K562 (cell line): ENCODE measurements around the gene PHETA2. TPM values are rescaled to one million over a fixed set of nuclear protein-coding genes. Genes with fewer than 3 reads are reported as not detected.

ENCODE experiments used
- ATF2 ChIP-seq: sonication (generic); formaldehyde crosslinking; IDR thresholded peaks from 2 replicates; pipeline ENCODE4 v1.8.1; 2022; ENCODE audit warnings: missing genetic modification reagents
- CBX1 ChIP-seq: sonication (generic); IDR thresholded peaks from 2 replicates; pipeline ENCODE4 v1.6.1; 2016; ENCODE audit warnings: antibody characterized with exemption, low read depth, mild to moderate bottlenecking
- MBD1 ChIP-seq: fragments of 250-450 bp; sonication (Bioruptor Pico); IDR thresholded peaks from 2 replicates; pipeline ENCODE4 v1.8.0; 2022; ENCODE audit warnings: inconsistent platforms
- MECOM ChIP-seq: fragments of 250-450 bp; sonication (Bioruptor Pico); IDR thresholded peaks from 2 replicates; pipeline ENCODE4 v1.8.0; 2022; ENCODE audit warnings: inconsistent platforms
- NFE2 ChIP-seq: IDR thresholded peaks from 2 replicates; pipeline ENCODE4 v1.6.1; 2014; ENCODE audit warnings: antibody characterized with exemption, low read depth
- POLR2A ChIP-seq: fragments of 450-650 bp; conservative IDR thresholded peaks from 2 replicates; pipeline ENCODE4 v1.6.1; 2016
- RBM22 ChIP-seq: fragments of 200-400 bp; formaldehyde crosslinking; IDR thresholded peaks from 2 replicates; pipeline ENCODE4 v1.6.1; 2018; ENCODE audit warnings: low read length, low read depth; ENCODE audit not compliant: poor library complexity, severe bottlenecking
- U2AF2 ChIP-seq: fragments of 200-400 bp; formaldehyde crosslinking; optimal IDR thresholded peaks from 2 replicates; pipeline ENCODE3; 2017; ENCODE audit warnings: low read depth, mild to moderate bottlenecking, low read length
- ZNF184 ChIP-seq: sonication (generic); formaldehyde crosslinking; IDR thresholded peaks from 2 replicates; pipeline ENCODE4 v1.5.0; 2020; ENCODE audit warnings: missing genetic modification reagents
- ZNF780A ChIP-seq: fragments of 250-450 bp; sonication (Bioruptor Pico); IDR thresholded peaks from 2 replicates; pipeline ENCODE4 v1.5.0; 2021; ENCODE audit warnings: mild to moderate bottlenecking
- ZZZ3 ChIP-seq: fragments of 450-650 bp; IDR thresholded peaks from 2 replicates; pipeline ENCODE4 v1.6.1; 2016; ENCODE audit warnings: antibody characterized with exemption, mild to moderate bottlenecking, moderate library complexity
- polyA plus RNA-seq, 8 experiments: library from polyadenylated mRNA; depleted of rRNA in 4 of 8; stranded (reverse) in 5 of 8; unstranded in 3 of 8; fragments of >200 nt; fragmentation: Nextera tagmentation in 2 of 8; fragmentation: Illumina TruSeq in 1 of 8; extraction: Ambion mirVana in 2 of 8; extraction: Trizol in 1 of 8; gene quantifications; 2 replicates each; pipeline versions ENCODE4 v1.2.1 to v1.2.3, GENCODE V29; 2011 to 2014; ENCODE audit warnings: inconsistent platforms in 1 of 8, missing spikeins in 1 of 8
- total RNA-seq, 7 experiments: library from RNA; depleted of rRNA in 6 of 7; stranded (reverse); fragments of >200 nt in 6 of 7; fragmentation: Illumina TruSeq in 2 of 7; extraction: Trizol in 2 of 7; gene quantifications; 2 replicates each; pipeline versions ENCODE4 v1.2.1 to v1.2.3, GENCODE V29; 2011 to 2021; ENCODE audit warnings: low replicate concordance in 1 of 7
- TF ChIP-seq, protein P1 (sequence below): fragments of 450-650 bp; IDR thresholded peaks from 2 replicates; pipeline ENCODE4 v1.6.1; 2018; ENCODE audit not compliant: partially characterized antibody
- TF ChIP-seq, protein P2 (sequence below): sonication (generic); formaldehyde crosslinking; IDR thresholded peaks from 2 replicates; pipeline ENCODE4 v1.8.0; 2022; ENCODE audit warnings: missing genetic modification reagents, mild to moderate bottlenecking, borderline replicate concordance
- TF ChIP-seq, protein P3 (sequence below): fragments of 450-650 bp; formaldehyde crosslinking; IDR thresholded peaks from 2 replicates; pipeline ENCODE4 v1.4.0; 2020; ENCODE audit warnings: mild to moderate bottlenecking
- TF ChIP-seq, protein P4 (sequence below): fragments of 450-650 bp; formaldehyde crosslinking; IDR thresholded peaks from 2 replicates; pipeline ENCODE4 v1.4.0; 2020; ENCODE audit warnings: mild to moderate bottlenecking, mixed read lengths

The PHETA2 gene
- total and polyA plus RNA-seq, 9 of the 15 experiments (the other 6 are each of a cell fraction or from before 2014, with no cell fraction given), result 0.07 to 0.22 (median 0.08) TPM; not detected in 5

GRCh38 chr22:42090596-42091454 is 16.8 kb downstream of the PHETA2 start, which contains the start of gene NDUFA6 (continued):
- no peak for TF ChIP-seq MBD1 (CRISPR knock-in tag)
- TF ChIP-seq, protein P1, sequence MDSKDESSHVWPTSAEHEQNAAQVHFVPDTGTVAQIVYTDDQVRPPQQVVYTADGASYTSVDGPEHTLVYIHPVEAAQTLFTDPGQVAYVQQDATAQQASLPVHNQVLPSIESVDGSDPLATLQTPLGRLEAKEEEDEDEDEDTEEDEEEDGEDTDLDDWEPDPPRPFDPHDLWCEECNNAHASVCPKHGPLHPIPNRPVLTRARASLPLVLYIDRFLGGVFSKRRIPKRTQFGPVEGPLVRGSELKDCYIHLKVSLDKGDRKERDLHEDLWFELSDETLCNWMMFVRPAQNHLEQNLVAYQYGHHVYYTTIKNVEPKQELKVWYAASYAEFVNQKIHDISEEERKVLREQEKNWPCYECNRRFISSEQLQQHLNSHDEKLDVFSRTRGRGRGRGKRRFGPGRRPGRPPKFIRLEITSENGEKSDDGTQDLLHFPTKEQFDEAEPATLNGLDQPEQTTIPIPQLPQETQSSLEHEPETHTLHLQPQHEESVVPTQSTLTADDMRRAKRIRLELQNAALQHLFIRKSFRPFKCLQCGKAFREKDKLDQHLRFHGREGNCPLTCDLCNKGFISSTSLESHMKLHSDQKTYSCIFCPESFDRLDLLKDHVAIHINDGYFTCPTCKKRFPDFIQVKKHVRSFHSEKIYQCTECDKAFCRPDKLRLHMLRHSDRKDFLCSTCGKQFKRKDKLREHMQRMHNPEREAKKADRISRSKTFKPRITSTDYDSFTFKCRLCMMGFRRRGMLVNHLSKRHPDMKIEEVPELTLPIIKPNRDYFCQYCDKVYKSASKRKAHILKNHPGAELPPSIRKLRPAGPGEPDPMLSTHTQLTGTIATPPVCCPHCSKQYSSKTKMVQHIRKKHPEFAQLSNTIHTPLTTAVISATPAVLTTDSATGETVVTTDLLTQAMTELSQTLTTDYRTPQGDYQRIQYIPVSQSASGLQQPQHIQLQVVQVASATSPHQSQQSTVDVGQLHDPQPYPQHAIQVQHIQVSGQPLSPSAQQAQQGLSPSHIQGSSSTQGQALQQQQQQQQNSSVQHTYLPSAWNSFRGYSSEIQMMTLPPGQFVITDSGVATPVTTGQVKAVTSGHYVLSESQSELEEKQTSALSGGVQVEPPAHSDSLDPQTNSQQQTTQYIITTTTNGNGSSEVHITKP, result peak; percentile 96
- TF ChIP-seq ZNF780A, result no peak
- no peak; the same call in 1 of the 2 replicates for TF ChIP-seq CBX1
- TF ChIP-seq, protein P2, sequence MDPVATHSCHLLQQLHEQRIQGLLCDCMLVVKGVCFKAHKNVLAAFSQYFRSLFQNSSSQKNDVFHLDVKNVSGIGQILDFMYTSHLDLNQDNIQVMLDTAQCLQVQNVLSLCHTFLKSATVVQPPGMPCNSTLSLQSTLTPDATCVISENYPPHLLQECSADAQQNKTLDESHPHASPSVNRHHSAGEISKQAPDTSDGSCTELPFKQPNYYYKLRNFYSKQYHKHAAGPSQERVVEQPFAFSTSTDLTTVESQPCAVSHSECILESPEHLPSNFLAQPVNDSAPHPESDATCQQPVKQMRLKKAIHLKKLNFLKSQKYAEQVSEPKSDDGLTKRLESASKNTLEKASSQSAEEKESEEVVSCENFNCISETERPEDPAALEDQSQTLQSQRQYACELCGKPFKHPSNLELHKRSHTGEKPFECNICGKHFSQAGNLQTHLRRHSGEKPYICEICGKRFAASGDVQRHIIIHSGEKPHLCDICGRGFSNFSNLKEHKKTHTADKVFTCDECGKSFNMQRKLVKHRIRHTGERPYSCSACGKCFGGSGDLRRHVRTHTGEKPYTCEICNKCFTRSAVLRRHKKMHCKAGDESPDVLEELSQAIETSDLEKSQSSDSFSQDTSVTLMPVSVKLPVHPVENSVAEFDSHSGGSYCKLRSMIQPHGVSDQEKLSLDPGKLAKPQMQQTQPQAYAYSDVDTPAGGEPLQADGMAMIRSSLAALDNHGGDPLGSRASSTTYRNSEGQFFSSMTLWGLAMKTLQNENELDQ (CRISPR knock-in tag), result no peak
- TF ChIP-seq ZZZ3, result no peak
- peak; percentile 28 for TF ChIP-seq RBM22
- no peak for TF ChIP-seq ATF2 (CRISPR knock-in tag)
- peak; percentile 2; the same call in 1 of the 2 replicates for TF ChIP-seq NFE2
- peak; percentile 95 for TF ChIP-seq POLR2A
- TF ChIP-seq ZNF184 (CRISPR knock-in tag), result no peak
- TF ChIP-seq, protein P3, sequence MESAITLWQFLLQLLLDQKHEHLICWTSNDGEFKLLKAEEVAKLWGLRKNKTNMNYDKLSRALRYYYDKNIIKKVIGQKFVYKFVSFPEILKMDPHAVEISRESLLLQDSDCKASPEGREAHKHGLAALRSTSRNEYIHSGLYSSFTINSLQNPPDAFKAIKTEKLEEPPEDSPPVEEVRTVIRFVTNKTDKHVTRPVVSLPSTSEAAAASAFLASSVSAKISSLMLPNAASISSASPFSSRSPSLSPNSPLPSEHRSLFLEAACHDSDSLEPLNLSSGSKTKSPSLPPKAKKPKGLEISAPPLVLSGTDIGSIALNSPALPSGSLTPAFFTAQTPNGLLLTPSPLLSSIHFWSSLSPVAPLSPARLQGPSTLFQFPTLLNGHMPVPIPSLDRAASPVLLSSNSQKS, result no peak
- TF ChIP-seq MECOM, result no peak
- no peak for TF ChIP-seq U2AF2
- TF ChIP-seq, protein P4, sequence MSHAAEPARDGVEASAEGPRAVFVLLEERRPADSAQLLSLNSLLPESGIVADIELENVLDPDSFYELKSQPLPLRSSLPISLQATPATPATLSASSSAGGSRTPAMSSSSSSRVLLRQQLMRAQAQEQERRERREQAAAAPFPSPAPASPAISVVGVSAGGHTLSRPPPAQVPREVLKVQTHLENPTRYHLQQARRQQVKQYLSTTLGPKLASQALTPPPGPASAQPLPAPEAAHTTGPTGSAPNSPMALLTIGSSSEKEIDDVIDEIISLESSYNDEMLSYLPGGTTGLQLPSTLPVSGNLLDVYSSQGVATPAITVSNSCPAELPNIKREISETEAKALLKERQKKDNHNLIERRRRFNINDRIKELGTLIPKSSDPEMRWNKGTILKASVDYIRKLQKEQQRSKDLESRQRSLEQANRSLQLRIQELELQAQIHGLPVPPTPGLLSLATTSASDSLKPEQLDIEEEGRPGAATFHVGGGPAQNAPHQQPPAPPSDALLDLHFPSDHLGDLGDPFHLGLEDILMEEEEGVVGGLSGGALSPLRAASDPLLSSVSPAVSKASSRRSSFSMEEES (CRISPR knock-in tag), result no peak
